ENCODE data around the gene NDRG2. TPM values are rescaled to one million over a fixed set of nuclear protein-coding genes. Genes with fewer than 3 reads are reported as not detected.

Gene NDRG2
- total RNA-seq, 4 donors from 2014 or later, result 111 to 563 (median 200) TPM

GRCh38 chr14:21040370-21040925, 15.6 kb upstream of the NDRG2 start:
- Histone ChIP-seq H3K36me3 (no peaks in the 10 kb centered on the region), H3K27ac (peak overlapping the region; percentile 85 to 93), H3K9me3 (no peaks in the 10 kb centered on the region), H3K4me3 (no peak overlapping the region), H3K27me3 (no peaks in the 10 kb centered on the region), H3K4me1 (peaks cover 0 to 4% of the 10 kb centered on the region in 2 donors)
- no peak for TF ChIP-seq CTCF (IDR thresholded peaks at IDR 0.05)
- TF ChIP-seq POLR2A (IDR thresholded peaks at IDR 0.05), result no peak
- no peak for DNase-seq
- intact Hi-C loops (cut with DNase I; ENCODE audit: low total_unique reads), result no loop called here

DNA sequence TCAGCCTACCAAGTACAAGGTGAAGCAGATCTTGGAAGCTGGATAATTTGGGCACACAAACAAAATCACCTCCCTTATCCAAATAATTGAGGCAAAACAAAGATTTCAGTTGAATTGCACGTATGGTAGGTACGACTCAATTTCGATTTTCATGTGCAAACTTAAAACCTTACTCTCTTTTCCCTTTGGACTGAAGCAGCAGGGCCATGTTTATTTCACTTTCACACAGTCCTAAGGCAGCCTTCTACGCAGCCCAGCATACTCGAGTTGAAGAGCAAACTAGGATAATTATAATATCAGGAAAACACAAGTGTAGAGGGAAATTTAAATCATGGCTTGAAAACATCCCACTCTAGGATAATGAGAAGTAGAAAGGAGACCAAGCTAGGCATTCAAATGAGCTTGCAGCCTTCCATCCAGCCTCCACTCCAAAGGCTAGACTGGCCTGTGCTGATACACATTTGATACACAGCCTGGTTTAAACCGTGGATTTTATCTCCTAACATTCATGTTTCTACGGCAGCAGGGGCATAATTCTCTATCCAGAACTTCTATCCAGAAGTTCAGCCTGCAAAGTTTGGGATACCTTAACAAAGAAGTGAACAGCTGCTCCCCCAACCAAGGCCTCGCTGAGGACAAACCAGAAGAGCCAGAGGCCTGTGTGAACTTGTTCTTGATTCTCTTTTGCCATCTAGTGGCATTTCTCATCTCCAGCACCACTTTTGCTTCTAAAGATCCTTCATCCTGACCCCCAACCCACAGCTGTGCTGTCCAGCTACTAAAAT, 14.9 kb upstream of the NDRG2 start:
- peak overlapping the region; percentile 85 to 93 for H3K27ac ChIP-seq
- no peaks in the 10 kb centered on the region for H3K27me3 ChIP-seq
- no peaks in the 10 kb centered on the region for H3K36me3 ChIP-seq
- H3K4me1 ChIP-seq, result peaks cover 0 to 4% of the 10 kb centered on the region in 2 donors
- no peak overlapping the region for H3K4me3 ChIP-seq
- no peaks in the 10 kb centered on the region for H3K9me3 ChIP-seq
- intact Hi-C loops (cut with DNase I; ENCODE audit: low total_unique reads), result no loop called here
- TF ChIP-seq POLR2A (IDR thresholded peaks at IDR 0.05), result no peak
- peak; percentile 77 to 90 (median 80) for TF ChIP-seq CTCF (IDR thresholded peaks at IDR 0.05)
- DNase-seq, result peak; percentile 60 to 72

DNA sequence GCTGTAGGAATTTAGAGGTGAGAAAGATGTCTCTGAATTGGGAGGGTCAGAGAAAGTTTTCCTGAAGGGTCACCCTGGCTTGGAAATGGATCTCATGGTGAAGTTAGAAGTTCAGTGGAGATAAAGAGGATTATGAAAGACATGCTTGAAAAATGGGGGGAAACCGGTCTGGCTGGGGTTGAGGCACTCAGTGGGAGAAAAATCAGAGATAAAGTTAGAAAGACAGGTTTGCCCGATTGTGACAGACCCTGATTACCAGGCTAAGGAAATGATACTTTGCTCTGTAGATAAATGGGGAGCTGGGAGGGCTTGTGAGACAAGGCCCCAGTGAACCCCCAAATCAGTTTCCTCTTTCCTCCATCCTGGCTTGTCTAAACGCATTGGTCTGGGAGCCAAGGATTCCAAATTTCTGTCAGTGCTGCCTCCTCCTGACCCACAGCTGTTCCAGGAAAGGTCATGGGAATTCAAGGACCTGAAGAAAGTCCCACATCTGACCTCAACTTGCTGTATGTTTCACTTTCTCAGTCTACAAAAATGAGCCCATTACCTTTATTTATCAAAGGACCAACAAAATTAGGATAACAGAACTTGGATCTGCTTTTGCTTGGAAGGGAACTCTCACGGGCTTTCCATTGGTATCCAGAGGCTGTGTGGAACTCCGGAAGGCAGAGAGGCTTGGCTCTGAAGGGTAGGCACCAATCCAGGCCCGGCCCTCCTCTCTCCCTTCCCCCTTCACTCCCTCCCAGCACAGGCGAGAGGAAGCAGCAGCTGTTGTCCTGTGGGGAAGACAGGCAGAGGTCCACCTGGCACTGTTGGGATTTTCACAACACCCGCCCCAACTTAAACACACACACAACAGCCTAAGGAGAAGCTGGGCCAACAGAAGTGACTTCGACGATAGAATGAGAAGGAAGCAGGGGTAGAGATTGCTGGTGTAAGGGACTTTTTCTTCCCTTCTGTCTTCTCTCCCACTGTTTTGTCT, 13.9 kb upstream of the NDRG2 start:
- H3K27me3 ChIP-seq, result no peaks in the 10 kb centered on the region
- intact Hi-C loops (cut with DNase I; ENCODE audit: low total_unique reads), result no loop called here
- peak overlapping the region; percentile 85 to 93 for H3K27ac ChIP-seq
- H3K9me3 ChIP-seq, result no peaks in the 10 kb centered on the region
- no peaks in the 10 kb centered on the region for H3K36me3 ChIP-seq
- TF ChIP-seq POLR2A (IDR thresholded peaks at IDR 0.05), result peak; percentile 39 to 47
- TF ChIP-seq CTCF (IDR thresholded peaks at IDR 0.05), result peak in 2 of 4 experiments; percentile 7 to 24
- DNase-seq, result peak; percentile 93 to 95
- H3K4me3 ChIP-seq, result no peak overlapping the region
- H3K4me1 ChIP-seq, result peaks cover 0 to 4% of the 10 kb centered on the region in 2 donors

DNA sequence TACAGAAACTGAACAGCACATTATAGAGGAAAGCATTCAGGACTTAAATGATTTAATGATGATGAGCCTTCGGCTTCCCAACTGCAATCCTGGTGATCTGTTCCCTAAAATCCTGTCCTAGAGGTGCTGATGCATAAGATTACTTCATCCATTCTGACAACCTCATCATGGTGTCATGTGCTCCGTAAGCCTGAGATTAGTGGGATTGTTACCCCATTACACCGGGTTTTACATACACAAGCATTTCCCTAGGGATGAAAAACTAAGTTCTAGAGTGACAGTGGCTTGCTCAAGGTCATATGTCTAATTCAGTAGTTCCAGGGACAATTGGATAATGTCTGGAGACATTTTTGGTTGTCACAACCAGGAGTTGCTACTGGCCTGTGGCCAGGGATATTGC, 12.3 kb upstream of the NDRG2 start:
- peak overlapping the region; percentile 38 to 93 for H3K27ac ChIP-seq
- intact Hi-C loops (cut with DNase I; ENCODE audit: low total_unique reads), result no loop called here
- H3K36me3 ChIP-seq, result no peaks in the 10 kb centered on the region
- no peak for DNase-seq
- no peak overlapping the region for H3K4me3 ChIP-seq
- H3K27me3 ChIP-seq, result no peaks in the 10 kb centered on the region
- no peaks in the 10 kb centered on the region for H3K9me3 ChIP-seq
- TF ChIP-seq POLR2A (IDR thresholded peaks at IDR 0.05) (no peak), CTCF (IDR thresholded peaks at IDR 0.05) (no peak)
- H3K4me1 ChIP-seq, result peaks cover 0 to 4% of the 10 kb centered on the region in 2 donors
